ENCODE data around the gene AKR1C3. TPM values are rescaled to one million over a fixed set of nuclear protein-coding genes. Genes with fewer than 3 reads are reported as not detected.
"Not testable (repeated sequence)": the region's sequence is repeated elsewhere in the genome, so short reads cannot be mapped to it uniquely, and the experiment has no call there.

AKR1C3 gene
- total RNA-seq, 1 donor from 2014 or later: not detected

- ChIA-PET POLR2A (no interaction called here), CTCF (no interaction called here)
- DNase-seq: no peak
- Mint-ChIP-seq H3K9me3 (no peaks in the 10 kb centered on the region), H3K27me3 (no peaks in the 10 kb centered on the region), H3K4me3 (no peak overlapping the region), H3K4me1 (no peaks in the 10 kb centered on the region), H3K27ac (no peak overlapping the region), H3K36me3 (ENCODE audit: low read depth) (no peaks in the 10 kb centered on the region)
- no peak for ATAC-seq (ENCODE audit: low read depth)
- TF ChIP-seq, protein P1, sequence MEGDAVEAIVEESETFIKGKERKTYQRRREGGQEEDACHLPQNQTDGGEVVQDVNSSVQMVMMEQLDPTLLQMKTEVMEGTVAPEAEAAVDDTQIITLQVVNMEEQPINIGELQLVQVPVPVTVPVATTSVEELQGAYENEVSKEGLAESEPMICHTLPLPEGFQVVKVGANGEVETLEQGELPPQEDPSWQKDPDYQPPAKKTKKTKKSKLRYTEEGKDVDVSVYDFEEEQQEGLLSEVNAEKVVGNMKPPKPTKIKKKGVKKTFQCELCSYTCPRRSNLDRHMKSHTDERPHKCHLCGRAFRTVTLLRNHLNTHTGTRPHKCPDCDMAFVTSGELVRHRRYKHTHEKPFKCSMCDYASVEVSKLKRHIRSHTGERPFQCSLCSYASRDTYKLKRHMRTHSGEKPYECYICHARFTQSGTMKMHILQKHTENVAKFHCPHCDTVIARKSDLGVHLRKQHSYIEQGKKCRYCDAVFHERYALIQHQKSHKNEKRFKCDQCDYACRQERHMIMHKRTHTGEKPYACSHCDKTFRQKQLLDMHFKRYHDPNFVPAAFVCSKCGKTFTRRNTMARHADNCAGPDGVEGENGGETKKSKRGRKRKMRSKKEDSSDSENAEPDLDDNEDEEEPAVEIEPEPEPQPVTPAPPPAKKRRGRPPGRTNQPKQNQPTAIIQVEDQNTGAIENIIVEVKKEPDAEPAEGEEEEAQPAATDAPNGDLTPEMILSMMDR (IDR thresholded peaks at IDR 0.05): no peak
- intact Hi-C loops (cut with micrococcal nuclease): no loop called here
Measured at GRCh38 chr10:5103481-5103880, 9.3 kb downstream of the AKR1C3 start.

- ATAC-seq (ENCODE audit: low read depth): no peak
- H3K4me3 Mint-ChIP-seq: no peak overlapping the region
- TF ChIP-seq, protein P1 (IDR thresholded peaks at IDR 0.05): no peak
- no peaks in the 10 kb centered on the region for H3K4me1 Mint-ChIP-seq
- intact Hi-C loops (cut with micrococcal nuclease): no loop called here
- no peak for DNase-seq
- H3K36me3 Mint-ChIP-seq (ENCODE audit: low read depth): no peaks in the 10 kb centered on the region
- H3K9me3 Mint-ChIP-seq: no peaks in the 10 kb centered on the region
- CTCF ChIA-PET: no interaction called here
- POLR2A ChIA-PET: no interaction called here
- H3K27ac Mint-ChIP-seq: no peak overlapping the region
- H3K27me3 Mint-ChIP-seq: no peaks in the 10 kb centered on the region
Measured at GRCh38 chr10:5105626-5106025, 11.4 kb downstream of the AKR1C3 start.

- Mint-ChIP-seq H3K27ac (no peak overlapping the region), H3K4me1 (no peaks in the 10 kb centered on the region), H3K4me3 (no peak overlapping the region), H3K9me3 (no peaks in the 10 kb centered on the region), H3K27me3 (no peaks in the 10 kb centered on the region), H3K36me3 (ENCODE audit: low read depth) (no peaks in the 10 kb centered on the region)
- ATAC-seq (ENCODE audit: low read depth) (no peak), DNase-seq (no peak)
- intact Hi-C loops (cut with micrococcal nuclease): no loop called here
- TF ChIP-seq, protein P1 (IDR thresholded peaks at IDR 0.05): no peak
- ChIA-PET CTCF (no interaction called here), POLR2A (no interaction called here)
Measured at GRCh38 chr10:5106553-5106952, 12.3 kb downstream of the AKR1C3 start.

DNA sequence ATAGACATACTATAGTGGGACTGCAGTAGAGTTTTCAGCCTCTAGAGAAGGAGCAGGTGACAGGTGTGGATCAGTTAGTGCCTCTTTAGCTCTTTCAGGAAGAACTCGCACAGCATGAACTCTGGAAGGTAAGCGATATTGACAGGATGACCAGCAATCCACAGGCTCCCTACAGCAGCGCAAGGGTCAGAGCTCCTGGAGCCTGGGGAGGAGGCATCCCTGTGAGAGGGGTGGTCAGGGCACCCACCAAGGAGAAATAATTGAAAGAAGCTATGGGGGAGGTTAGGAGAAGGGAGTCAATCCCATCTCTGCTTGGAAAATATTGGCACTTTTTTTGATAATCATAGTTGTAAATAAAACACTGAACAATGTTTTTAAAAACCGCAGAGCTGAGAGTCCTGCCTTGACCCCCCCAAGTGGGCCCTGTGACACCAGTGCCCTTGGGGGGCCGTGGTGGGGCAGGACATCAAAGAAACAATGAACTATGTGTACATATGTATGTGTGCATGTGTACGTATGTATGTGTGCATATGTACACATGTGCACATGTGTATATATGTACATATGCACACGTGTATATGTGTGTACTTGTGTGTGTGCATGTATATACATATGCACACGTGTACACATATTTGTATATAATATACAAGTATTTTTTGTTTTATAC is 13.8 kb downstream of the AKR1C3 start:
- no peaks in the 10 kb centered on the region for H3K27me3 Mint-ChIP-seq
- H3K36me3 Mint-ChIP-seq (ENCODE audit: low read depth): no peaks in the 10 kb centered on the region
- ATAC-seq (ENCODE audit: low read depth) (no peak), DNase-seq (no peak)
- intact Hi-C loops (cut with micrococcal nuclease): no loop called here
- H3K4me1 Mint-ChIP-seq: no peaks in the 10 kb centered on the region
- TF ChIP-seq, protein P1 (IDR thresholded peaks at IDR 0.05): no peak
- no peak overlapping the region for H3K27ac Mint-ChIP-seq
- H3K9me3 Mint-ChIP-seq: no peaks in the 10 kb centered on the region
- H3K4me3 Mint-ChIP-seq: no peak overlapping the region
- CTCF ChIA-PET: no interaction called here
- POLR2A ChIA-PET: no interaction called here

DNA sequence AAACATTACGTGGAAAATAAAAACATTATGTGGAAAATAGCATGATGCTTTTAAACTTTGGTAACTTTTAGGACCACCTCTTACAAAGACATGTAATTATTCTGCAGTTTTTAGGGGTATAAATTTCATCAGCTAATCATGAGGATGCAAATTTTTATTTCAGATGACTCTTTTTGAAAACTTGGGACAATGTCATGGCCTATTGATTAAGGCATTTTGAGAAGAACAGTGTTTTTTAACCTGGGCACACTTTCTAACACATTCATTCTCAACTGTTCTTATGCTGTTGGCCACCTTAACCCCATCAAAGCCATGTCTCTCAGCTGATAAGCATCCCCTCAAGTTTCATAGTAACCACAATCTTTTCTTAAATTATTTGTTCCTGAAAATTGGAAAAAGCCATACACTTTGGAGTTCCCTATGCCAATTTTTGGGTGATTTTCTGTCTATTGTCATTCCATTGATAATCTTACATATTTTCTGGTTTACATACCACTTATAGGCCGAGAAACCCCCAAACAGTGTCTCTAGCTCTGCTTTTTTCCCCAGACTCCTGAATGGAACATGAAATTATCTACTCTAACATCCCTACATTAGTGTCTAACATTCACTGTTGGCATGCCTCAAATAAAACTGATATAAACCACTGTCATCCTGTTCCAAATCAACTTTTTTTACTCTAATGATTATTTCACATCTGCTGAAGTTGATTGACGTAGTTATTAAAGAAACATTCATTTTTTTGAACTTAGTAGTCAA is 14.6 kb downstream of the AKR1C3 start:
- intact Hi-C loops (cut with micrococcal nuclease): no loop called here
- TF ChIP-seq, protein P1 (IDR thresholded peaks at IDR 0.05): no peak
- CTCF ChIA-PET: no interaction called here
- H3K36me3 Mint-ChIP-seq (ENCODE audit: low read depth): no peaks in the 10 kb centered on the region
- no peak for ATAC-seq (ENCODE audit: low read depth)
- POLR2A ChIA-PET: no interaction called here
- H3K4me3 Mint-ChIP-seq: no peak overlapping the region
- H3K27me3 Mint-ChIP-seq: no peaks in the 10 kb centered on the region
- no peaks in the 10 kb centered on the region for H3K9me3 Mint-ChIP-seq
- H3K27ac Mint-ChIP-seq: no peak overlapping the region
- no peak for DNase-seq
- H3K4me1 Mint-ChIP-seq: no peaks in the 10 kb centered on the region

- DNase-seq; CTCF ChIA-PET; H3K36me3 Mint-ChIP-seq (ENCODE audit: low read depth); POLR2A ChIA-PET; H3K27ac Mint-ChIP-seq; H3K27me3 Mint-ChIP-seq; intact Hi-C loops (cut with micrococcal nuclease); H3K4me3 Mint-ChIP-seq; H3K9me3 Mint-ChIP-seq; ATAC-seq (ENCODE audit: low read depth); H3K4me1 Mint-ChIP-seq: not testable (repeated sequence)
Measured at GRCh38 chr10:5109861-5110260, 15.6 kb downstream of the AKR1C3 start.
